ENCODE measurements around the gene SKA2.

SKA2 gene, protein sequence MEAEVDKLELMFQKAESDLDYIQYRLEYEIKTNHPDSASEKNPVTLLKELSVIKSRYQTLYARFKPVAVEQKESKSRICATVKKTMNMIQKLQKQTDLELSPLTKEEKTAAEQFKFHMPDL

DNA sequence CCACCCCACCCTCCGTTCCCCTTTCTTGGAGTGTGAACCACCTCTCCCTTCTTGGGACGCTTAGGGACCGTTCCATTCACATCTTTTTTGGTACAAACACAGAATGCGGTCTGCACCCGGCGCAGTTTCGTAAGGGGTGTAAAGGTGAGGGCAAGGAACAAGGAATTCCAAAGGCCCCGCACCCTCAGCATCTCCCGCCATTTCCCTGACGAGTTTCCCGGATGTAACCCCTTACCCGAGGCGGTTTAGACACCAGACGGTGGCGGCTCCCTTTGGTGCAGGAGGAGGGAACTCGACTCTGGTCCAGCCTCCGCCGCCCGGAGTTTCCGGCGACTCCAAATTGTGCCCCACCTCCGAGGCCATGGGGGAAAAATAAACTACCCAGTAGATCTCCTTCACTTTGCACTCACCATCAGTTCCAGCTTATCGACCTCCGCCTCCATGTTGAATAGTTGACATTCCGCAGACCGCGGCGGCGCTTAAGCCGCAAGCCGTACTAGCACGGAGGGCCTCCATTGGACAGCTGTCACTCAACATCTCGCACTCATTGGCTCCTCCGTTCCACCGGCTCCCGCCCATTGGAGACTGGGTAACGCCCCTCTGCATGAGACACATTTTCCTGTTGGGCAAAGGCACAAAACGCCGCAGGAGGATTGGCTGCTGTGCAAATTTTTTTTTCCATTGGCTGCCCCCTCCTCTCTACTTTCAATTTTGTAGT lies at the start of gene SKA2:
Gene SKA2, minus strand, starts transcription at position 466 of the 718 bp plus-strand sequence. Its CDS starts 23 bp downstream, at position 443.
- Histone ChIP-seq H3K27ac (ENCODE audit: low read length) (peak within 1 kb of the TSS; percentile 96), H3K4me3 (ENCODE audit: low read depth in 1 of 2, low read length in 2 of 2) (peak within 1 kb of the TSS; percentile 70), H3K4me1 (ENCODE audit: insufficient read depth, low read length) (peaks cover 74% of the 10 kb centered on the region), H4K20me1 (ENCODE audit: insufficient read depth, low read length) (peaks cover 21% of the 10 kb centered on the region), H2AFZ (ENCODE audit: low read depth, low read length) (peak within 1 kb of the TSS; percentile 75), H3K27me3 (ENCODE audit: insufficient read depth, low read length, poor library complexity) (no peaks in the 10 kb centered on the region), H3K79me2 (ENCODE audit: insufficient read depth, low read length) (peaks cover 94% of the 10 kb centered on the region), H3K4me2 (ENCODE audit: insufficient read depth, low read length) (peak within 1 kb of the TSS; percentile 75), H3K9ac (ENCODE audit: low read depth, low read length) (peak within 1 kb of the TSS; percentile 89), H3K9me3 (ENCODE audit: insufficient read depth, low read length, severe bottlenecking) (no peaks in the 10 kb centered on the region), H3K36me3 (ENCODE audit: insufficient read depth, low read length) (peaks cover 17% of the 10 kb centered on the region)
- peak; percentile 99 for DNase-seq
- peak; percentile 87 for TF ChIP-seq EZH2 (IDR thresholded peaks at IDR 0.05; ENCODE audit: borderline replicate concordance, low read depth, low read length, severe bottlenecking)
- TF ChIP-seq, protein P1, sequence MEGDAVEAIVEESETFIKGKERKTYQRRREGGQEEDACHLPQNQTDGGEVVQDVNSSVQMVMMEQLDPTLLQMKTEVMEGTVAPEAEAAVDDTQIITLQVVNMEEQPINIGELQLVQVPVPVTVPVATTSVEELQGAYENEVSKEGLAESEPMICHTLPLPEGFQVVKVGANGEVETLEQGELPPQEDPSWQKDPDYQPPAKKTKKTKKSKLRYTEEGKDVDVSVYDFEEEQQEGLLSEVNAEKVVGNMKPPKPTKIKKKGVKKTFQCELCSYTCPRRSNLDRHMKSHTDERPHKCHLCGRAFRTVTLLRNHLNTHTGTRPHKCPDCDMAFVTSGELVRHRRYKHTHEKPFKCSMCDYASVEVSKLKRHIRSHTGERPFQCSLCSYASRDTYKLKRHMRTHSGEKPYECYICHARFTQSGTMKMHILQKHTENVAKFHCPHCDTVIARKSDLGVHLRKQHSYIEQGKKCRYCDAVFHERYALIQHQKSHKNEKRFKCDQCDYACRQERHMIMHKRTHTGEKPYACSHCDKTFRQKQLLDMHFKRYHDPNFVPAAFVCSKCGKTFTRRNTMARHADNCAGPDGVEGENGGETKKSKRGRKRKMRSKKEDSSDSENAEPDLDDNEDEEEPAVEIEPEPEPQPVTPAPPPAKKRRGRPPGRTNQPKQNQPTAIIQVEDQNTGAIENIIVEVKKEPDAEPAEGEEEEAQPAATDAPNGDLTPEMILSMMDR (IDR thresholded peaks at IDR 0.05; ENCODE audit: borderline replicate concordance, extremely low read depth, low read length, poor library complexity, severe bottlenecking): no peak
- ATAC-seq (ENCODE audit: insufficient read depth, low read depth): peak; percentile 80

DNA sequence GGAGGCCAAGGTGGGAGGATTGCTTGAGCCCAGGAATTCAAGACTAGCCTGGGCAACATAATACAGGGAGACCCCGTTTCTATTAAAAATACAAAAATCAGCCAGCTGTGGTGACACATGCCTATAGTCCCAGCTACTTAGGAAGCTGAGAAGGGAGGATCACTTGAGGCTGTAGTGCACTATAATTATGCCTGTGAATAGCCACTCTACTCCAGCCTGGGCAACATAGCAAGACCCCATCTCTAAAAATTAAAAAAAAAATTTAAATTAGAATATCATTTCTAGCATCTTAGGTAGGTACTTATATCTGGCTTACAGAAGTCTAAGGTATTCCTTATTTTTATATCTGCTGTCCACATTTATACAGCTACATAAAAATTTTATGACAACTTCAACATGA lies 47.3 kb upstream of the SKA2 start:
- Histone ChIP-seq H3K9ac (ENCODE audit: low read depth, low read length) (no peak overlapping the region), H3K36me3 (ENCODE audit: insufficient read depth, low read length) (peaks cover 63% of the 10 kb centered on the region), H3K79me2 (ENCODE audit: insufficient read depth, low read length) (no peaks in the 10 kb centered on the region), H2AFZ (ENCODE audit: low read depth, low read length) (no peak overlapping the region), H3K27me3 (ENCODE audit: insufficient read depth, low read length, poor library complexity) (no peaks in the 10 kb centered on the region), H3K27ac (ENCODE audit: low read length) (no peak overlapping the region), H3K4me1 (ENCODE audit: insufficient read depth, low read length) (no peaks in the 10 kb centered on the region), H3K4me3 (ENCODE audit: low read depth in 1 of 2, low read length in 2 of 2) (no peak overlapping the region), H3K4me2 (ENCODE audit: insufficient read depth, low read length) (no peak overlapping the region), H4K20me1 (ENCODE audit: insufficient read depth, low read length) (no peaks in the 10 kb centered on the region), H3K9me3 (ENCODE audit: insufficient read depth, low read length, severe bottlenecking) (no peaks in the 10 kb centered on the region)
- no peak for TF ChIP-seq EZH2 (IDR thresholded peaks at IDR 0.05; ENCODE audit: borderline replicate concordance, low read depth, low read length, severe bottlenecking)
- TF ChIP-seq, protein P1 (IDR thresholded peaks at IDR 0.05; ENCODE audit: borderline replicate concordance, extremely low read depth, low read length, poor library complexity, severe bottlenecking): no peak
- ATAC-seq (ENCODE audit: insufficient read depth, low read depth): no peak
- no peak for DNase-seq

DNA sequence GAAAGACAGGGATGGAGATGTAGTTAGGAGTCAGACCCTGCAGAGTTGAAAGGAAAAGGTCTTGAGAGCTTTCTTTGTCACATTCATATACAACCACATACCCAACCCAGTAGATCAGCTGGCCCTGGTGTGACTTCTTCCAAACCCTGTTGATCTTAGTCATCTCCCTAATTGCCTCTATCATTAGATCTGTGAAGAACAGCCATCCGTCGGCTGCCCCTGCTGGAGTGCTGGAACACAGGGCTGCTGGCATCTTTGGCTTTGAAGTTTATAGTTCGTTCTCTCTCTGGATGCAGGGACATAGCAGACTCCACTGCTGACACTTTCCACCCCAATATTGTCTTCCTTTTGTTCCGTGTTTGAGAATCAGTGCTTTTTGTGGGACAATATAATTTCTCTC lies 44.4 kb upstream of the SKA2 start:
- H3K4me2 ChIP-seq (ENCODE audit: insufficient read depth, low read length): no peak overlapping the region
- no peak for DNase-seq
- no peaks in the 10 kb centered on the region for H3K27me3 ChIP-seq (ENCODE audit: insufficient read depth, low read length, poor library complexity)
- no peak overlapping the region for H3K4me3 ChIP-seq (ENCODE audit: low read depth in 1 of 2, low read length in 2 of 2)
- H3K9ac ChIP-seq (ENCODE audit: low read depth, low read length): no peak overlapping the region
- no peaks in the 10 kb centered on the region for H3K79me2 ChIP-seq (ENCODE audit: insufficient read depth, low read length)
- H3K36me3 ChIP-seq (ENCODE audit: insufficient read depth, low read length): peaks cover 91% of the 10 kb centered on the region
- no peak overlapping the region for H3K27ac ChIP-seq (ENCODE audit: low read length)
- ATAC-seq (ENCODE audit: insufficient read depth, low read depth): no peak
- TF ChIP-seq, protein P1 (IDR thresholded peaks at IDR 0.05; ENCODE audit: borderline replicate concordance, extremely low read depth, low read length, poor library complexity, severe bottlenecking): no peak
- no peak for TF ChIP-seq EZH2 (IDR thresholded peaks at IDR 0.05; ENCODE audit: borderline replicate concordance, low read depth, low read length, severe bottlenecking)
- no peak overlapping the region for H2AFZ ChIP-seq (ENCODE audit: low read depth, low read length)
- no peaks in the 10 kb centered on the region for H3K4me1 ChIP-seq (ENCODE audit: insufficient read depth, low read length)
- H3K9me3 ChIP-seq (ENCODE audit: insufficient read depth, low read length, severe bottlenecking): no peaks in the 10 kb centered on the region
- no peaks in the 10 kb centered on the region for H4K20me1 ChIP-seq (ENCODE audit: insufficient read depth, low read length)

Data from DND-41 (cell line).